Measurements from ENCODE around the gene CTNND2. TPM values are rescaled to one million over a fixed set of nuclear protein-coding genes. Genes with fewer than 3 reads are reported as not detected.

Gene CTNND2
- total RNA-seq, 1 experiment from 2014 or later, result 7.0 TPM

- no peak overlapping the region for H3T11ph ChIP-seq (ENCODE audit: low read length)
- H4K20me1 ChIP-seq (ENCODE audit: control insufficient read depth, insufficient read depth, insufficient read length), result no peaks in the 10 kb centered on the region
- no peak overlapping the region for H3K4ac ChIP-seq (ENCODE audit: low read depth, low read length)
- no peak overlapping the region for H3K56ac ChIP-seq (ENCODE audit: insufficient read length, low read depth, low read length)
- H2BK12ac ChIP-seq (ENCODE audit: insufficient read length, low read depth, low read length), result no peak overlapping the region
- Mint-ChIP-seq H3K27me3 (ENCODE audit: low read depth) (no peaks in the 10 kb centered on the region; the same call in 1 of the 2 replicates), H3K36me3 (ENCODE audit: insufficient read depth in 1 of 3, low read depth in 3 of 3) (no peaks in the 10 kb centered on the region), H3K9me3 (no peaks in the 10 kb centered on the region), H3K4me1 (0 out of 4 replicates have a peak, but pooled peaks cover 0 to 5% of the 10 kb centered on the region in 2 experiments), H3K4me3 (no peak overlapping the region), H3K27ac (no peak overlapping the region; a peak in 1 of 7 replicates)
- no peak overlapping the region for H2BK15ac ChIP-seq (ENCODE audit: low read depth, low read length)
- TF ChIP-seq CTCF (conservative IDR thresholded peaks at IDR 0.05), result no peak
- H2BK20ac ChIP-seq (ENCODE audit: low read depth, low read length, poor library complexity, severe bottlenecking), result no peak overlapping the region
- H3K4me1 ChIP-seq (ENCODE audit: insufficient read depth, low read length), result no peaks in the 10 kb centered on the region
- WGBS (ENCODE audit: extremely low coverage, insufficient read length, low lambda C conversion rate), result no CpG with 5 or more reads among the region's 4 CpGs
- H3K4me2 ChIP-seq (ENCODE audit: insufficient read depth, insufficient read length, low read length), result no peak overlapping the region
- H2AFZ ChIP-seq (ENCODE audit: low read length), result no peak overlapping the region
- H3K27ac ChIP-seq (ENCODE audit: insufficient read length, low read depth, low read length), result no peak overlapping the region
- no peak overlapping the region for H2BK5ac ChIP-seq (ENCODE audit: insufficient read length, low read length)
- no peaks in the 10 kb centered on the region for H3K23me2 ChIP-seq (ENCODE audit: insufficient read length, low read depth, low read length, poor library complexity, severe bottlenecking)
- no peak overlapping the region for H2AK5ac ChIP-seq (ENCODE audit: insufficient read length, low read length)
- no peaks in the 10 kb centered on the region for H3K79me1 ChIP-seq (ENCODE audit: insufficient read depth, low read depth, low read length, poor library complexity, severe bottlenecking)
- no peak overlapping the region for H3K9ac ChIP-seq (ENCODE audit: extremely low read depth, insufficient read length, low read length)
- H4K91ac ChIP-seq (ENCODE audit: insufficient read length, low read depth, low read length), result no peak overlapping the region
- no peak overlapping the region for H4K8ac ChIP-seq (replicated peaks; ENCODE audit: insufficient read length, low read depth, low read length)
- H3K9me3 ChIP-seq (ENCODE audit: control insufficient read depth, low read depth, low read length), result no peaks in the 10 kb centered on the region
- no peaks in the 10 kb centered on the region for H3K27me3 ChIP-seq (ENCODE audit: insufficient read depth, low read length)
- no peak overlapping the region for H3K14ac ChIP-seq (ENCODE audit: insufficient read depth, low read length)
- no peaks in the 10 kb centered on the region for H3K79me2 ChIP-seq (ENCODE audit: insufficient read depth, low read length)
- H3K18ac ChIP-seq (ENCODE audit: insufficient read length, low read depth, low read length), result no peak overlapping the region
- no peak overlapping the region for H2BK120ac ChIP-seq (ENCODE audit: low read depth, low read length, poor library complexity, severe bottlenecking)
- no peak overlapping the region for H4K5ac ChIP-seq (ENCODE audit: insufficient read length, low read depth, low read length)
- no peak for DNase-seq
- no peak overlapping the region for H3K23ac ChIP-seq (ENCODE audit: insufficient read length, low read depth, low read length)
Measured at GRCh38 chr5:11482011-11482410, 422.2 kb downstream of the CTNND2 start.
